Measurements from ENCODE around the gene PCOLCE2. TPM values are rescaled to one million over a fixed set of nuclear protein-coding genes. Genes with fewer than 3 reads are reported as not detected.

PCOLCE2 gene
- total RNA-seq, 4 donors from 2014 or later: 2.3 to 3.2 (median 2.5) TPM; not detected in 1

Small RNAs within 50 kb of the gene (small RNA-seq; reads per million reads assigned to genes)
- gene RNU7-47P: 0 reads per million in 2 donors

Other genes with a start within 250 kb of the PCOLCE2 start
- 10 to 100 TPM in 1 of 4 donors, 1 to 10 TPM in 3; 1.1 to 12.4 (median 3.4) TPM for gene TRPC1, start 165.0 kb downstream of the PCOLCE2 start, total RNA-seq
- not detected for gene PAQR9, start 74.6 kb upstream of the PCOLCE2 start, total RNA-seq
- 100 to 1,000 TPM in 1 of 4 donors, 10 to 100 TPM in 3; 67.4 to 138 (median 78.8) TPM for gene U2SURP, start 112.5 kb upstream of the PCOLCE2 start, total RNA-seq
- gene CHST2, start 230.7 kb upstream of the PCOLCE2 start, total RNA-seq: 10 to 100 TPM in 1 of 4 donors, 1 to 10 TPM in 3; 2.8 to 20.6 (median 7.9) TPM